ENCODE data around the gene PRAC1. TPM values are rescaled to one million over a fixed set of nuclear protein-coding genes. Genes with fewer than 3 reads are reported as not detected.

Gene PRAC1
- not detected in 2 replicates for total RNA-seq (2012; rRNA removed)

DNA sequence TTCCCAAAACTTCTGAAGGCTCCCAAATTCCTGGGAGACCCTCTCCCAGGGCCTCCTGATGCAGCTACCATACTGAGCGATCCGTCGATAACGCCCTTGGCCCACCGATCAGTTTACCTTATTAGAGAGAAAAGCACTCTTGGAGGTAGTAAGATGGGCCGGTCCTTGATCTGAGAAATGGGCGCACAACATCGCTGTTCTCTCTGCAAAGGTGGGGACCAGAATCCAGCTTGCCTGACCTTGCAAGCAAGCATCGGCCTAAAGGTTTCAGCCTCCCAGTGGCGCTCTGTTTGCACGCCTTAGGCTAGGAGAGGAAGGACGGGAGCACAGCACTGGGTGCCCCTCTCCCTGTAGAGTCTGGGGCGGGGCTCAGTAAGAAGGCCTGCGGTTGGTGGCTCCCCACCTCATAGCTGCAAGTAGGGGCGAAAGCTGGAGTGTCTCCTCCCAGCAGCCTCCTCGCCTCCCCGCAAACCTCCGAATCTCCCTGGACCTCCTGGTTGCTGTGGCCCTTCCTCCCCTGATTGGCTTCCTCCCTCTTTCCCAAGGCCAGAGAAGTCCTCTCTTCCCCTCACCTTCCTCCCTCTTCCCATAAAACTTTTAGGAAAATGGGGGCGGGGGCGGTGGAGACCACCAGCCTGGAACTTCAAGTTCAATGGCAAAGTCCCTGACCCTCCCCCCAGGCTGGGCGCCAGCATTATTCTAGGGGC is at the start of gene PRAC1:
Gene PRAC1, minus strand, starts transcription at position 318 of the 707 bp plus-strand sequence. Its CDS starts 126 bp downstream, at position 192.
- Histone ChIP-seq H3K9me3 (replicated peaks; ENCODE audit: low read length) (no peaks in the 10 kb centered on the region), H3K36me3 (ENCODE audit: insufficient read depth, low read length) (no peaks in the 10 kb centered on the region), H3K27me3 (ENCODE audit: control insufficient read depth, insufficient read depth, low read length) (peaks cover 97% of the 10 kb centered on the region), H3K4me3 (ENCODE audit: low read length) (no peak within 1 kb of the TSS), H3K9ac (ENCODE audit: low read depth, low read length) (no peak within 1 kb of the TSS), H3K4me1 (ENCODE audit: control insufficient read depth, insufficient read depth, low read length) (no peaks in the 10 kb centered on the region), H3K4me2 (ENCODE audit: low read length) (no peak within 1 kb of the TSS)

DNA sequence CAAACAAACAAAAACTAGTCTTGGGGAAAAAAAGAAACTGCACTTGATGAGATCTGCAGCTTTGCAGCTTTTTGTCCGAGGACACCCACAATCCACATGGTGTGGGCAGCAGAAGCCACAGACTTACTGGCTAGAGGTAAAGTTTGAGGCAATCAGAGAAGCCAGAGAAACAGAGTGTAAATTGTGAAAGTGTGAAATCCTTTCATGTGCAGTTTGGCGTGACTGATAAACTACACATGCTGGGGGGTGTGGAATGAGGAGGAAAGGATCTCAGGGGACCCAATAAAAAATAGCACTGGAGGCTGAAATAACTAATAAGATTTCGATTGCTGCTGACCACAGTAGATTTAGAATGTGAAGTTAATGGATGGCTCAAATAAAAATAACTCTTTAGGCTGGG is 48.6 kb upstream of the PRAC1 start:
- Histone ChIP-seq H3K4me1 (ENCODE audit: control insufficient read depth, insufficient read depth, low read length) (no peaks in the 10 kb centered on the region), H3K4me3 (ENCODE audit: low read length) (no peak overlapping the region), H3K27me3 (ENCODE audit: control insufficient read depth, insufficient read depth, low read length) (peaks cover 43% of the 10 kb centered on the region), H3K4me2 (ENCODE audit: low read length) (no peak overlapping the region), H3K36me3 (ENCODE audit: insufficient read depth, low read length) (no peaks in the 10 kb centered on the region), H3K9me3 (replicated peaks; ENCODE audit: low read length) (no peaks in the 10 kb centered on the region), H3K9ac (ENCODE audit: low read depth, low read length) (no peak overlapping the region)

DNA sequence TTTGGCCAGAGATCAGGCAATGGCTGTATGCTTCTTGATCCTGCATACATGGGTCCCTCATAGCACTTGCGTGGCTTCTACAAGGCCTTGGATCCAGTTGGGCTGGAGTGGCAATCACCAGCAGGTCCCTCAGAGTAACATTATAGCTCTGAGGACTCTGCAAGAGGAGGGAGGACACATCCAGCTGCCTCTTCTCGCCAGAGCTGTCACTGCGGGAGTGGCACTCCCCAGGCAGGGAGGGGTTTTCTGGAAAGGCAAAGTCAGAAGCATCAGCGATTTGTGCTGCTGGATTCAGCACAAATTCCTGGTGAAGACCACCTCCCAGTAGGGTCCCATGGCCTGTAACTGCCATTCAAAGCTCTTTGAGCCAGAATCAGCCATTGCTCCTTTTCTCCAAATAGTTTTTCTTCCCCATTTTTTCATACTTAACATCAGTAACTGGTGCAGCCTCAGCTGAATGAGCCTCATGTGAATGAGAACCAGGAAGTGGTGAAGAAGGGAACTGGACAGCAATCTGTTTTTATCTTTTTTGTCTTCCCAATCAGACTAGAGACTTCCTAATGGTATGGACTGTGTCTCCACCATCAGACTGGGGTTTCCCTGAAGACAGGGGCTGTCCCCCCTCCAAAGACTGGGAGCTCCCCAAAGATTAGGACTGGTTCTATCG is 46.8 kb upstream of the PRAC1 start:
- Histone ChIP-seq H3K9ac (ENCODE audit: low read depth, low read length) (no peak overlapping the region), H3K4me2 (ENCODE audit: low read length) (no peak overlapping the region), H3K36me3 (ENCODE audit: insufficient read depth, low read length) (no peaks in the 10 kb centered on the region), H3K4me1 (ENCODE audit: control insufficient read depth, insufficient read depth, low read length) (no peaks in the 10 kb centered on the region), H3K9me3 (replicated peaks; ENCODE audit: low read length) (no peaks in the 10 kb centered on the region), H3K27me3 (ENCODE audit: control insufficient read depth, insufficient read depth, low read length) (peaks cover 56% of the 10 kb centered on the region), H3K4me3 (ENCODE audit: low read length) (no peak overlapping the region)

DNA sequence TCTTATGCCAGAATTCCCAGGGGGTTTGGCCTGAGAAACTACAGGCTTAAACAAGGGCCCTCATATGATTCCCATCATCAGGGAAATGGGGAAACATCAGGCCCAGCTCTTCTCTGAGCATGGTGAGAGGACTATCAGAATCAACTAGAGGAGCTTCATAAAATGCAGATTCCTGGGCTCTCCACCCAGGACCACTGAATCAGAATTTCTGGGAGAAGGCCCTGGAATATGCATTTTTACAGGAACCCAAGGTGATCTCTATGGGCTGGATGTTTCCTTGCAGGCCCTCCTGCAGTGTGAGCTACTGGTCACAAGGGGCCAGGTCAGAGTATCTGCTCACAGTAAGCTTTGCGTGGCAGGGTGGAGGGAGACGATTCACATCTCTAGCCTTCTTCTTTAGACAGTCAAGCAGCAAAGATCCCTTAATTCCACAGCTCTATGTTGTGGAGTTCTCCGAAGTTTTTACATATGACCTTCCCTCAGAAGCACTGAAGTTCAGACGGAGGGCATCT is 45.0 kb upstream of the PRAC1 start:
- H3K4me3 ChIP-seq (ENCODE audit: low read length), result no peak overlapping the region
- H3K27me3 ChIP-seq (ENCODE audit: control insufficient read depth, insufficient read depth, low read length), result peaks cover 60% of the 10 kb centered on the region
- H3K4me2 ChIP-seq (ENCODE audit: low read length), result no peak overlapping the region

DNA sequence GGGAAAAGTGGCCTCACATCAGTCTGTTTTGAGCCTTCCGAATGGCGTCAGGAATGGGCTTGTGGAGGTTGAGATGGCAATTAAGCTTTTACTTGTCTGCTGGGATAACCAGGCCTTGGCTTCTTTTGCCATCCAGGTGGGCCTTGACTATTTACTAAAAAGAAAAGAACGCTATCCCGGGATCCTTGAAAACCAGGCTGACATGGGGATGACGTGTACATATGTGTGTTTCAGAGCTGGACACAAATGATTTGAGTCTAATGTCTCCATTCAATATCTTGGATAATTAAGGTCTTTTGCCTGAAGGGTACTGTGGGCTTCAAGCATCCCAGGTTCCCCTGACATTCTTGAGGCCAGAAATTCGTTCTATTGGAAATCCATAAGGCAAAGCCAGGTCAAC is 38.8 kb upstream of the PRAC1 start:
- Histone ChIP-seq H3K27me3 (ENCODE audit: control insufficient read depth, insufficient read depth, low read length) (peaks cover 79% of the 10 kb centered on the region), H3K9ac (ENCODE audit: low read depth, low read length) (no peak overlapping the region), H3K36me3 (ENCODE audit: insufficient read depth, low read length) (no peaks in the 10 kb centered on the region), H3K4me3 (ENCODE audit: low read length) (no peak overlapping the region), H3K4me1 (ENCODE audit: control insufficient read depth, insufficient read depth, low read length) (no peaks in the 10 kb centered on the region), H3K4me2 (ENCODE audit: low read length) (no peak overlapping the region), H3K9me3 (replicated peaks; ENCODE audit: low read length) (no peaks in the 10 kb centered on the region)

More for the DNA sequence above, 45.0 kb upstream of the PRAC1 start:
- H3K36me3 ChIP-seq (ENCODE audit: insufficient read depth, low read length), result no peaks in the 10 kb centered on the region
- H3K9me3 ChIP-seq (replicated peaks; ENCODE audit: low read length), result no peaks in the 10 kb centered on the region
- no peak overlapping the region for H3K9ac ChIP-seq (ENCODE audit: low read depth, low read length)
- no peaks in the 10 kb centered on the region for H3K4me1 ChIP-seq (ENCODE audit: control insufficient read depth, insufficient read depth, low read length)

DNA sequence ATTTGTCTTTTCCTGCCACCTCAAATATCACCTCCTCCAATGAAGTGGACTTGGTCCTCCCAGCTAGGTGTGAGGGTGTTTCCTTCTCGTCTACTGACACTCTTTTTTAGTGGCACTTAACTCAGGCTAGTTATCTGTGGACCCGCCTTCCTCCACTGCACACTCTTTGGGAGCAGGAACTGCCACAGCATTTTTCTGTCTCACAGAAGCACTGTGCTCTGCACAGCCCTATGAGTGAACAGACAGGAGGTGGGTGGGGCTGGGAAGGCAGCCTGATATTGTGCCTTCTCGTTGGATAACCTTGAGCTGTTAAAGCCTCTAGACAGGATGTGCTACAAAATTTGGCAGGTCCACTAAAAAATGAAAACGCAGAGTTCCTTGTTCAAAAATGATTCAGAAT is 38.1 kb upstream of the PRAC1 start:
- Histone ChIP-seq H3K27me3 (ENCODE audit: control insufficient read depth, insufficient read depth, low read length) (peaks cover 79% of the 10 kb centered on the region), H3K9me3 (replicated peaks; ENCODE audit: low read length) (no peaks in the 10 kb centered on the region)

DNA sequence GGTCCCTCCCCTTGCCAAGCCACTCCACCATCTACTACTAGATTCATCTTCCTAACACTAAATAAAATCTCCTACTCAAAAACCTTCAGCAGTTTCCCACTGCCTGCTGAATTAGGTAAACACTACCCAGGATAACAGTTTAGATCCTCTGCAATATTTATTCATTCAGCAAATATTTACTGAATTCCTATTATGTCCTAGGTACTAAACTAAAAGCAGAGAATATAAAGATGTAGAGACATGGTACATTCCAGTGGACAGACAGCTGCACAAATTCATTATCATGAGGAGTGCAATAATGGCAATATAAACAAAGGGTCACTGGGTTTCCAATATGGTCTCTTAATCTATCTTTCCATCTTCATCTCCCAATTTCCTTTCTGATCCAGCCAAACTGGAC is 37.0 kb upstream of the PRAC1 start:
- no peaks in the 10 kb centered on the region for H3K4me1 ChIP-seq (ENCODE audit: control insufficient read depth, insufficient read depth, low read length)
- peaks cover 83% of the 10 kb centered on the region for H3K27me3 ChIP-seq (ENCODE audit: control insufficient read depth, insufficient read depth, low read length)

More for the DNA sequence above, 38.1 kb upstream of the PRAC1 start:
- no peaks in the 10 kb centered on the region for H3K4me1 ChIP-seq (ENCODE audit: control insufficient read depth, insufficient read depth, low read length)
- H3K9ac ChIP-seq (ENCODE audit: low read depth, low read length), result no peak overlapping the region
- no peak overlapping the region for H3K4me2 ChIP-seq (ENCODE audit: low read length)
- no peak overlapping the region for H3K4me3 ChIP-seq (ENCODE audit: low read length)
- H3K36me3 ChIP-seq (ENCODE audit: insufficient read depth, low read length), result no peaks in the 10 kb centered on the region

DNA sequence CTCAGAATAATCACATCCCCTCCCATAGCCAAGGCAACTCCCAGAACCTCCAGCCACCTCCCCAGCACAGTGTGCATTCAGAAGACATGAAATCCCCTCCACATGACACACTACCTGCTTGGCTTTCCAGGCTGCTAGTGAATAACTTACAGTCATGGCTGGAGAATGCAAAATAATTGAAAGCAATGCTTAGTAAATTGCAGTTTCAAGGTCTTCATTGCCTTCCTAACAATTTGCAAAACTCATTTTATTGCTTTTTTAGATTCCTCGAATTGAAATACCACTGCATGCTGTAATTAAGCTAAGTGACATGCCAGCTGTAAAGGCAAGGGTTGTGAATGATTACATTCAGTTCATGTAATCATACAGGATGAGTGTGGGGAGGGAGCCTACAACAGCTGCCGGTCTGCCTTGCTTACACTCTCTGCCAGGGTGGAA is 35.2 kb upstream of the PRAC1 start:
- Histone ChIP-seq H3K4me2 (ENCODE audit: low read length) (no peak overlapping the region), H3K27me3 (ENCODE audit: control insufficient read depth, insufficient read depth, low read length) (peaks cover 87% of the 10 kb centered on the region), H3K4me3 (ENCODE audit: low read length) (no peak overlapping the region), H3K9me3 (replicated peaks; ENCODE audit: low read length) (no peaks in the 10 kb centered on the region), H3K36me3 (ENCODE audit: insufficient read depth, low read length) (no peaks in the 10 kb centered on the region), H3K9ac (ENCODE audit: low read depth, low read length) (no peak overlapping the region), H3K4me1 (ENCODE audit: control insufficient read depth, insufficient read depth, low read length) (peaks cover 11% of the 10 kb centered on the region)

More for the DNA sequence above, 37.0 kb upstream of the PRAC1 start:
- Histone ChIP-seq H3K4me3 (ENCODE audit: low read length) (no peak overlapping the region), H3K36me3 (ENCODE audit: insufficient read depth, low read length) (no peaks in the 10 kb centered on the region), H3K4me2 (ENCODE audit: low read length) (no peak overlapping the region), H3K9me3 (replicated peaks; ENCODE audit: low read length) (no peaks in the 10 kb centered on the region), H3K9ac (ENCODE audit: low read depth, low read length) (no peak overlapping the region)

DNA sequence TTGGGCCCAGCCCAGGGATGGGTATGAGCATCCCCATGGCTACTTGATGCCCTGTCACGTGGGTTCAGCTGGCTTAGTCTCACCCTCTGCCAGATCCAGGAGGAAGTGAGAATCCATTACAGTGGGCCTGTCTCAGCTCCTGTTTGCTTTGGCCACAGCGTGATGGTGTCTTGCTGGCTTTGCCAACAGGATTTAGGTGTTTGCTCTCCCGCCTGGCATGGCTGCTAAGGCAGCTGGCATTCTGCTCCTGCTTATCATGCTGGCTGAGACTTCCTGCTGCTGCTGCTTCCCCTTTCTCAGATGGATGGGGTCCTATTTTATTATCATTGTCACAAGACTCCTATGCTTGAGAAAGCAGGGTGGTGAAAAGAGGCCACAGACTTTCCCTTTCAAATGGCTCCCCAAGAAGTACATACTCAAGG is 34.5 kb upstream of the PRAC1 start:
- peaks cover 11% of the 10 kb centered on the region for H3K4me1 ChIP-seq (ENCODE audit: control insufficient read depth, insufficient read depth, low read length)
- no peak overlapping the region for H3K4me2 ChIP-seq (ENCODE audit: low read length)
- H3K9me3 ChIP-seq (replicated peaks; ENCODE audit: low read length), result no peaks in the 10 kb centered on the region
- H3K9ac ChIP-seq (ENCODE audit: low read depth, low read length), result no peak overlapping the region
- H3K36me3 ChIP-seq (ENCODE audit: insufficient read depth, low read length), result no peaks in the 10 kb centered on the region
- H3K27me3 ChIP-seq (ENCODE audit: control insufficient read depth, insufficient read depth, low read length), result peaks cover 88% of the 10 kb centered on the region
- H3K4me3 ChIP-seq (ENCODE audit: low read length), result no peak overlapping the region

DNA sequence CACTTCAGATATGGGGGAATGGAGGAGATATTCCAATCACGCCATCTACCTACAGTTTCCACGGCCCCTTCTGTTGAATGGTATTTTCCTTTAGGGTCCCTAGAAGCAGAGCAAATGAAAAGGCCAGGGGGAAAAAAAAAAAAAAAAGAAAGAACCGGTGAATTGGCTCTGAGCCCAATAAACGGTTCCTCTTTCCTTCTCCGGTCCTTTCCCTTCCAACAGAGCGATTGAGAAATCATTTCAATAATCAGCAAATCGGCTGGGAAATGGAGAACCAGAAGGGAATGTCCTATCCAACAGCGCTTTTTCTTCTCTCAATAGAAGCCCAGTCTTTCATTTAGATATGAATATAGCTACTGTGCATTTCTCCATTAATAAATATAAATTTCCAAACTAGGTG is 33.0 kb upstream of the PRAC1 start:
- Histone ChIP-seq H3K4me1 (ENCODE audit: control insufficient read depth, insufficient read depth, low read length) (peaks cover 11% of the 10 kb centered on the region), H3K4me3 (ENCODE audit: low read length) (no peak overlapping the region), H3K27me3 (ENCODE audit: control insufficient read depth, insufficient read depth, low read length) (peaks cover 90% of the 10 kb centered on the region), H3K9me3 (replicated peaks; ENCODE audit: low read length) (no peaks in the 10 kb centered on the region), H3K9ac (ENCODE audit: low read depth, low read length) (no peak overlapping the region), H3K36me3 (ENCODE audit: insufficient read depth, low read length) (no peaks in the 10 kb centered on the region), H3K4me2 (ENCODE audit: low read length) (no peak overlapping the region)

DNA sequence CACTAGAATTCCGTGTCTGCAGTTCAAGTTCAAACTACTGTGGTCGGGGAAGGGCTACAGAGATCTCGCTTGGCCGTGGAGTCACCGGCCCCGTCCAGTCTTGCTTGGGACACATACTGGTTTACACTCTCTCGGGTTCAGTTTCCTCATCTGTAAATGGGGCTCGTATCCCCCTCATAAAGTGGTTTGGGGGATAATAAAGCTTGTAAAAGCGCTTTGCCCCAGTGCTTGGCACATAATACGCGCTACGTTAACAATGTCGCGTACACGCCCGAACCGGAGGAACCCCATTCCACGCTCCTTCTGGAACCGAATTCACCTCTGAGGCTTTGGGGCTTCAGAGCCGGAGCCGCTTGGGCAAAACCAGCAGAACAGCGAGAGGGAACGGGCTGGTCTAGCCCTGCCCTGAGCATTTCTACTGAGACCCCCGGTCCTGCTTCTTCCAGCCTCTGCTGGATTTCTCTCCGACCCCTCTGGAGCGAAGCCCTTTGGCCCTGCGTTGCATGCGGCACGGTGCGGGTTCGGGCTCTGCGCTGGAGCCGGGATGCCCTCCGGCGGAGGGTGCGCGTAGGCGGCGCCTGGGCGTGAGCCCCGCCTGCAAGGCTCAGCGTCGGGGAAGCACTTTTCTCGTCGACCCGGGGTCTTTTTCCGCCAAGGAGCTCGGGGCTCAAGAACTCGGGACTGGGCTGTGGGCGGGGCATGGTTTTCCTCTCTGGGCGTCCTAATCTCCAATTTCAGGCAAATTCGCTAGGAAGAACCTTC is 32.4 kb upstream of the PRAC1 start:
- H3K36me3 ChIP-seq (ENCODE audit: insufficient read depth, low read length), result no peaks in the 10 kb centered on the region
- H3K9ac ChIP-seq (ENCODE audit: low read depth, low read length), result no peak overlapping the region
- peaks cover 95% of the 10 kb centered on the region for H3K27me3 ChIP-seq (ENCODE audit: control insufficient read depth, insufficient read depth, low read length)
- H3K4me1 ChIP-seq (ENCODE audit: control insufficient read depth, insufficient read depth, low read length), result peaks cover 11% of the 10 kb centered on the region
- H3K9me3 ChIP-seq (replicated peaks; ENCODE audit: low read length), result no peaks in the 10 kb centered on the region
- no peak overlapping the region for H3K4me2 ChIP-seq (ENCODE audit: low read length)
- H3K4me3 ChIP-seq (ENCODE audit: low read length), result no peak overlapping the region

All from skeletal muscle satellite cell (primary cell).